Endodermal cell (in vitro differentiated cells): ENCODE results near the gene CC2D1A. TPM values are rescaled to one million over a fixed set of nuclear protein-coding genes. Genes with fewer than 3 reads are reported as not detected.

Experiments
- DNase-seq: peaks from one replicate; pipeline ENCODE4 v3.0.0-alpha.2; 2017
- H3K27ac ChIP-seq: 2 replicates; pipeline ENCODE4 v1.5.1; 2013; ENCODE audit warnings: mild to moderate bottlenecking, low read depth, low read length, moderate library complexity
- H3K27me3 ChIP-seq: 2 replicates; pipeline ENCODE4 v1.6.1; 2013; ENCODE audit warnings: mild to moderate bottlenecking, low read length, moderate library complexity; ENCODE audit not compliant: insufficient read depth, control insufficient read depth, poor library complexity, severe bottlenecking
- H3K36me3 ChIP-seq: 2 replicates; pipeline ENCODE4 v1.7.0; 2013; ENCODE audit warnings: mild to moderate bottlenecking, low read length, moderate library complexity; ENCODE audit not compliant: control insufficient read depth, insufficient read depth
- H3K4me1 ChIP-seq: one replicate; pipeline ENCODE4 v1.7.0; 2013; ENCODE audit warnings: low read length; ENCODE audit not compliant: control insufficient read depth, insufficient read depth
- H3K4me3 ChIP-seq: 2 replicates; pipeline ENCODE4 v1.5.1; 2013; ENCODE audit warnings: mild to moderate bottlenecking, low read length, moderate library complexity
- H3K9ac ChIP-seq: 2 replicates; pipeline ENCODE4 v1.6.1; 2013; ENCODE audit warnings: mild to moderate bottlenecking, low read length, moderate library complexity; ENCODE audit not compliant: poor library complexity, severe bottlenecking; ENCODE audit errors: extremely low read depth
- H3K9me3 ChIP-seq: 2 replicates; pipeline ENCODE4 v1.6.1; 2013; ENCODE audit warnings: mild to moderate bottlenecking, low read length, moderate library complexity; ENCODE audit not compliant: control insufficient read depth
- H3K27ac Mint-ChIP-seq: 2 replicates; pipeline ENCODE4 v1.8.0; 2020; ENCODE audit warnings: mixed read lengths
- H3K27me3 Mint-ChIP-seq: 2 replicates; pipeline ENCODE4 v1.8.0; 2021; ENCODE audit warnings: mild to moderate bottlenecking, mixed read lengths; ENCODE audit not compliant: insufficient read depth
- H3K36me3 Mint-ChIP-seq: 2 replicates; pipeline ENCODE4 v1.8.0; 2020; ENCODE audit warnings: low read depth, mixed read lengths
- H3K4me1 Mint-ChIP-seq: 2 replicates; pipeline ENCODE4 v1.8.0; 2020; ENCODE audit warnings: mixed read lengths
- H3K4me3 Mint-ChIP-seq: 2 replicates; pipeline ENCODE4 v1.8.0; 2020; ENCODE audit warnings: mild to moderate bottlenecking, moderate library complexity, mixed read lengths
- H3K9me3 Mint-ChIP-seq: 2 replicates; pipeline ENCODE4 v1.8.0; 2020; ENCODE audit warnings: mild to moderate bottlenecking, mixed read lengths
- WGBS, 2 experiments: methylation state at CpG; one replicate each; pipeline versions ENCODE4 v1.1.5 to v1.1.7; 2013; ENCODE audit warnings: missing lambda C conversion rate in 2 of 2, mixed read lengths in 1 of 2; ENCODE audit not compliant: insufficient coverage in 1 of 2, insufficient read length in 1 of 2; 5-methylcytosine and 5-hydroxymethylcytosine counted together
- total RNA-seq, 2 donors: library from RNA; stranded (reverse); fragmentation: NEBNext Ultra II Directional in 1 of 2; extraction: Animal tissue kit (Norgen Biotek cat#: 25700) in 1 of 2; gene quantifications; 2 replicates in 1 of 2; 3 replicates in 1 of 2; pipeline ENCODE4 v1.2.1, GENCODE V29; 2021
- TF ChIP-seq, protein P1 (sequence below): fragments of 200-600 bp; sonication (generic); conservative IDR thresholded peaks from 2 replicates; pipeline ENCODE4 v1.5.0; 2021; ENCODE audit warnings: antibody characterized with exemption, mild to moderate bottlenecking

CC2D1A gene
- total RNA-seq, 2 donors from 2014 or later: 45.1 to 55.9 TPM

DNA sequence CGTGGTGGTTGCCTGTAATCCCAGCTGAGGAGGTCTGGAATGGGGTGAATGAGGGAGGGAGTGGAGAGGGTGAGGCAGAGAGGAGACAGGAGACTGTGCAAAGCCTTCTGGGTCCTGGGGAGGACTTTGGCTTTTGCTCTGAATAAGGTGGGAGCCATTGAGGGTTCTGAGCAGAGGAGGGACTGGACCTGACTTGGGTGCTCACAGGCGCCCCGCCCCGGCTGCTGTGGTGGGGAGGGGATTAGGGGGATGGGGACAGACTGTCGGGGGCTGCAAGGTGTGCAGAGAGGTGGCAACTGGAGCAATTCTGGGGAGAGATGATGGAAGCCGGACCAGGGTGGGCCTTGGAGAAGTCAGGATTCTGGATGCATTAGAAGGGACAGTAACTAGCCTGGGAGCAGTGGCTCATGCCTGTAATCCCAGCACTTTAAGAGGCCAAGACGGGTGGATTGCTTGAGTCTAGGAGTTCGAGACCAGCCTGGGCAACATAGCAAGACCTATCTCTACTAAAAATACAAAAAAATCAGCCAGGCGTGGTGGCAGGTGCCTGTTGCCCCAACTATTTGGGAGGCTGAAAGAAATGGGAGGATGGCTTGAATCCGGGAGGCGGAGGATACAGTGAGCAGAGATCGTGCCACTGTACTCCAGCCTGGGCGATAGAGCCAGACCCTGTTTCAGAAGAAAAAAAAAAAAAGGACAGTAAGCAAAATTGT is 45.2 kb upstream of the CC2D1A start:
- H3K36me3 ChIP-seq: no peaks in the 10 kb centered on the region
- TF ChIP-seq, protein P1, sequence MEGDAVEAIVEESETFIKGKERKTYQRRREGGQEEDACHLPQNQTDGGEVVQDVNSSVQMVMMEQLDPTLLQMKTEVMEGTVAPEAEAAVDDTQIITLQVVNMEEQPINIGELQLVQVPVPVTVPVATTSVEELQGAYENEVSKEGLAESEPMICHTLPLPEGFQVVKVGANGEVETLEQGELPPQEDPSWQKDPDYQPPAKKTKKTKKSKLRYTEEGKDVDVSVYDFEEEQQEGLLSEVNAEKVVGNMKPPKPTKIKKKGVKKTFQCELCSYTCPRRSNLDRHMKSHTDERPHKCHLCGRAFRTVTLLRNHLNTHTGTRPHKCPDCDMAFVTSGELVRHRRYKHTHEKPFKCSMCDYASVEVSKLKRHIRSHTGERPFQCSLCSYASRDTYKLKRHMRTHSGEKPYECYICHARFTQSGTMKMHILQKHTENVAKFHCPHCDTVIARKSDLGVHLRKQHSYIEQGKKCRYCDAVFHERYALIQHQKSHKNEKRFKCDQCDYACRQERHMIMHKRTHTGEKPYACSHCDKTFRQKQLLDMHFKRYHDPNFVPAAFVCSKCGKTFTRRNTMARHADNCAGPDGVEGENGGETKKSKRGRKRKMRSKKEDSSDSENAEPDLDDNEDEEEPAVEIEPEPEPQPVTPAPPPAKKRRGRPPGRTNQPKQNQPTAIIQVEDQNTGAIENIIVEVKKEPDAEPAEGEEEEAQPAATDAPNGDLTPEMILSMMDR: no peak
- WGBS, 2 experiments: 91 to 95% methylated on average over 12 to 13 of the region's 13 CpGs
- no peak overlapping the region for H3K4me3 ChIP-seq
- H3K27me3 ChIP-seq: peaks cover 18% of the 10 kb centered on the region
- Mint-ChIP-seq H3K4me3 (no peak overlapping the region), H3K9me3 (no peaks in the 10 kb centered on the region), H3K4me1 (peaks cover 10% of the 10 kb centered on the region), H3K27ac (no peak overlapping the region), H3K36me3 (no peaks in the 10 kb centered on the region), H3K27me3 (peaks cover 14% of the 10 kb centered on the region)
- no peaks in the 10 kb centered on the region for H3K4me1 ChIP-seq
- no peak for DNase-seq
- H3K9me3 ChIP-seq: no peaks in the 10 kb centered on the region
- H3K9ac ChIP-seq: no peak overlapping the region
- H3K27ac ChIP-seq: no peak overlapping the region

GRCh38 chr19:13861392-13861713 is 44.6 kb upstream of the CC2D1A start:
- Mint-ChIP-seq H3K27ac (peak overlapping the region; percentile 80), H3K27me3 (peaks cover 19% of the 10 kb centered on the region), H3K36me3 (no peaks in the 10 kb centered on the region), H3K4me3 (peak overlapping the region; percentile 59), H3K4me1 (peaks cover 10% of the 10 kb centered on the region), H3K9me3 (no peaks in the 10 kb centered on the region)
- Histone ChIP-seq H3K4me3 (no peak overlapping the region), H3K36me3 (no peaks in the 10 kb centered on the region), H3K4me1 (no peaks in the 10 kb centered on the region), H3K9ac (no peak overlapping the region), H3K27me3 (peaks cover 23% of the 10 kb centered on the region), H3K27ac (no peak overlapping the region), H3K9me3 (no peaks in the 10 kb centered on the region)
- TF ChIP-seq, protein P1: no peak
- no peak for DNase-seq
- WGBS, 2 experiments: 89 to 92% methylated on average over 7 to 11 of the region's 11 CpGs

DNA sequence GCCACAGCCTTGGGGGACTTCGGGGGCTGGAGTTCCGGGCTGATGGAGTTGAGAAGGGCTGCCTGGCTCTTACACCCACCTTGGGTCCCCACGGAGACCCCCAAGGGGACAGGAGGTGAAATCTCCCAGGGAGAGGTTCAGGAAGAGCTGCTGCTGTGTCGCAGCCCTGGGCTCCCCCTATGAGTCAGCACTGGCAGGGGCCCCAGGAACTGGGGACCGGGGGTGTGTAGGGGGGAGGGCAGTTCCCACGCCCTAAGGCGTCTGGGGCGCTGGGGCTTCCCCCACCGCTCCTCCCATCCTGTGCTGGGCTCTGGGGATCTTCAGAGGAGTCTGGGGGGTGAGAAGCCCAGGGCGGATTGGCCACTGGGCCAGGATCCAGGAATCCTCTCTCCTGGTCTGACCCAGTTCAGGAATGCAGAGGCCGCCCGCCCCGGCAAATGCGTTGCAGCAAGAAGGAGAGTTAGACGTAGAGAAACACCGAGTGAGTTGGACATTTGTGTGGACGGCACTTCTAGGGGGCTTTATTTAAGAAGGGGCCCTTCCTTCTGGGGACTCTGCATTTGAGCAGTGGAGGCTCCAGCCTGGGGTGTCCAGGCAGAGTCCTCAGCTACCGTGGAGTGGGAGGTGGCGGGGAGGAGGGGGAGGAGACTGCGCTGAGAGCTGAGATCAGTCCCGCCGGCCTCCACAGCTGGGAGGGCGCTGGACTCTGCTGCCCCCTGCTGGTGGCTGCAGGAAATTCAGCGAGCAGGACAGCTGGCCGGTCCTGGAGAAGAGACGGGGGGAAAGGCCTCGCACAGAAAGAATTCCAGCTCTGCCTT is 44.1 kb upstream of the CC2D1A start:
- no peaks in the 10 kb centered on the region for H3K36me3 Mint-ChIP-seq
- TF ChIP-seq, protein P1: peak; percentile 99
- peaks cover 29% of the 10 kb centered on the region for H3K27me3 ChIP-seq
- H3K9me3 ChIP-seq: no peaks in the 10 kb centered on the region
- H3K4me3 Mint-ChIP-seq: peak overlapping the region; percentile 59
- peak; percentile 98 for DNase-seq
- H3K4me1 Mint-ChIP-seq: peaks cover 10% of the 10 kb centered on the region
- peak overlapping the region; percentile 80 for H3K27ac Mint-ChIP-seq
- no peaks in the 10 kb centered on the region for H3K36me3 ChIP-seq
- no peak overlapping the region for H3K27ac ChIP-seq
- H3K9me3 Mint-ChIP-seq: no peaks in the 10 kb centered on the region
- H3K4me1 ChIP-seq: no peaks in the 10 kb centered on the region
- H3K9ac ChIP-seq: no peak overlapping the region
- 33 to 35% methylated on average over 9 to 27 of the region's 27 CpGs for WGBS, 2 experiments
- H3K27me3 Mint-ChIP-seq: peaks cover 25% of the 10 kb centered on the region
- peak overlapping the region; percentile 56 for H3K4me3 ChIP-seq
